Activated CD4-positive, CD25-positive, alpha-beta regulatory T cell treated with anti-CD3 and anti-CD28 coated beads, Interleukin-2, amount 50 U/mL, for 24 hours (primary cell): ENCODE results near the gene OPRM1.
"Not testable (repeated sequence)": the region's sequence is repeated elsewhere in the genome, so short reads cannot be mapped to it uniquely, and the experiment has no call there.

Source experiments
- ATAC-seq, 2 donors: fragments of 150-1000 bp; cut with Tn5 transposase; one replicate each; pipeline ENCODE4 v1.10.0; 2021; ENCODE audit warnings: mild to moderate bottlenecking in 1 of 2, moderate library complexity in 1 of 2

Gene OPRM1

DNA sequence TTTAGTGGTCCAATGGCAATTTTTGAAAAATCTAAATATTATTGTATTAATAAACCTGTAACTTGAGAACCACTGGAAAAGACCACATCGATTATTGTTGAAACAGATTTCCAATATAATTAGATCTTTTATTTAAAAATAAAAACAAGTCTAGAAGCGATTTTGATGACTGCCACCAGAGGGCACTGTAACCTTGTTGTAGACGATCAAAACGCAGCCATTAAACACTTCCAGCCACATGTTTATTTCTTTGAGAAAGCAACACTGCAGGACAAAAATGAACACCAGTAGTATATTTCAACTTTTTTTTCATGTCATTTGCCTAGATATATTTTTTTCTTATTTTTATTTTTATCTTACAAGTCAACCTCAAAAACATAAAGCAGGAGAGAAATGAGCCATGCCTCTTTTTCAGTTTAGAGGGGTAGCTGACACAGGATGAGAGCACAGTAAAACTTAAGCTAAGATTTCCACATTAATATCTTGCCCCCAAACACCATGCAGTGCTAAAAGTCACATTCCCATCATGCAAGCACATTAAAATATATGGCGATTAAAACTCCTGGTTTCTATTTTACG, 115.4 kb downstream of the OPRM1 start:
- no peak for ATAC-seq

DNA sequence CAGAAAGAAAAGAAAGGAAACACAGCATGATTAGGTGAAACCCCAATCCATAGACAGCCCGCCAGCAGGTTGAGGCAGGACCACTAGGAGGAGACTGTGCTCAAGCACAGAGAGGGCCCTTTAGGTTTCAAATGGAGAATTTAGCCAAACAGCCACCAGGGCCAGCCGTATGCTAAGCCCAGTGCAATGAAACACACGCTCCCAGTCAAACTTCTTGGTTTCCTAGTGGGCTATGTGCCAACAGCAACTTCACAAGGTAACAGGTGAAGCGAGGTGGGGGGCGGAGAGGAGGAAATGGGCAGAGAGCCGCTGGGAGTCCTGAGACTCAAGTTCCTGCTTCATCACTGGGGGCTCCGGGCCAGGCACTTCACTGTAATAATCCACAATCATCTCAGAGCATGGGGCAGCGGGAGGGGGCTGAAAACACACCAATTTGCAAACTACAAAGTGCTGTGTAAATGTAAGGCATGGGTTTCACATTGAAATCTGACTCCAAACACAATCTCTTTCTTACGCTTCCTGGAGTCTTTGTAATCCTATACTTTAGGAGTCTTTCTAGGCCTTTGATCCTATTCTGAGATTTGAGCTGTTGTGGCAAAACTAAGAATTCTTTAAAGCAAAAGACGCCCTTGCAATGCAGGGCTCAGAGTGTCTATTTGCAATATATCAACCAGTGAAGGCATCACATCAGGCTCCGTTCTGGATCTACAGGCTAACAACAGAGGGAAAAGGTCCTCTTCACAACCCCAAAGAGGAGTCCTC, 117.3 kb downstream of the OPRM1 start:
- ATAC-seq: peak; percentile 86 to 90

DNA sequence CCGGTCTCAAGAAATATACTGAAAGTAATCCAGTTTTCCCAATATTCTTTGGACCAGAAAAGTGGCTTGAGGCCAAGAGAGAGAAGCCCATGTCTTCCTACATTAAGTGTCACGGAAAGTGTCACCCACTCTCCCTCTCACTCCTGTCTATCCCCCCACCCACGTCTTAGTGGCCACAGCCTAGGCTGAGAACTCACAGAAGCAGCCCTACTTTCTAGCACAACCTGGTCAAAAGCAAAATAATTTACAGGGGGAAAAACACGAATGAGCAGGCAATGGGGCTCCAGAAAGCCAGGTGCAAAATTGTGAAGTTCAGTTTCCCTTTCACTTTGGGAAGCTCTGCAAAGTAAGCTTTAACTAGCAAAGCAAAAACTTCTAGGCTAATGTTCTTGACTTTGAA, 118.0 kb downstream of the OPRM1 start:
- peak; percentile 58 to 62 for ATAC-seq

DNA sequence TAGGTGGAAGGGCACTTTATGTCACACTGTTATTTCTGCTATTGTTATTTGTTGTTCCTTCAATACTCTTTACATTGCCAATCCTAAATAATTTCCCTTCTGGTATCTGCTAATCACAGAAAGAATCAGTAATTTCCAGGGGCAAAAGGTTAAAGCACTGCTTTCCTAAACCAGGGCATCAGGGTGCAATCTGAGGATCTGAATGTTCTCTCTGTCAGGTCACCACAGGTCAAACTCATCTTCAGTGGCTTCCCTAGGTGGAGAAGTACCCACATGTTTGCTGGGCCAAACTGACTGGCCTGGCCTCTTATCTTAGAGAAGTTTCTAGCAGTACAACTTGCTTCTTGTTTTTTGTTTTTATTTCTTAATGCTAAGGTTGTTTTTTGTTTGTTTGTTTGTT, 118.7 kb downstream of the OPRM1 start:
- ATAC-seq: no peak

DNA sequence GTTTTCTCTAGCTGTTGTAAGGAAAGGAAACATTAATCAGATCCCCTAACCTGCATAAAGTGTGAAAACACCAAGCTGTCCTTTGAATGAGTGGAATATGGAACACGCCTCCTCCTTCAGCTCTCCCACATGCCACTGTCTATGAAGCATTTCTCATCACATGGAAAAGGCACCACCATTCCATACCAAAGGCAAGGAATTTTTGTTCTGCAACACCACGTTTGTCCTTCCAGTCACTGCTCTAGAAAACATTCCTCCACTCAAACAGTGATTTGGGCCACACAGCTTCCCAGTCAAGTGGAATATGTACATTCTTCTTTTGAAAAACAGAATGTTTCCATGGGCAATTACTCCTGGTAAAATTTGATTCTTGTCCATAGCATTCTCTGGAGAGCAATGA, 120.1 kb downstream of the OPRM1 start:
- ATAC-seq: no peak

DNA sequence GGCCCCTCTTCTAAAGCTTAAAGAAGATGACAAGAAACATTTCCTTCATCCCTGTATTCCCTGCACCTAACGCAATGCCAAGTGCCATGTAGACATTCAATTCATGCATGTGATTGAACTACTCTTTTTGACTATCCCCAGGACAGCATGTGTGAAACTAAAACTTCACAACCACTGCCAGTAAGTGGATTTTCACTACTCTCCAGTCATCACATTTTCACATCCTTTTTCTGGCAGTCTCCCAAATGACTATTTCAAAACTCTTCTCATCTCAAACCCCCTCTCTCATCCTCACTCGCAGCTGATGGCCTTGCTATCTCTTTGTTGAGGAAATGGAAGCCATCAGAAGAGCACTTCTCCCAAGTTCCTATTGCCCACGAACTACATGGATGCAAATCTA, 122.6 kb downstream of the OPRM1 start:
- peak; percentile 26 to 36 for ATAC-seq

DNA sequence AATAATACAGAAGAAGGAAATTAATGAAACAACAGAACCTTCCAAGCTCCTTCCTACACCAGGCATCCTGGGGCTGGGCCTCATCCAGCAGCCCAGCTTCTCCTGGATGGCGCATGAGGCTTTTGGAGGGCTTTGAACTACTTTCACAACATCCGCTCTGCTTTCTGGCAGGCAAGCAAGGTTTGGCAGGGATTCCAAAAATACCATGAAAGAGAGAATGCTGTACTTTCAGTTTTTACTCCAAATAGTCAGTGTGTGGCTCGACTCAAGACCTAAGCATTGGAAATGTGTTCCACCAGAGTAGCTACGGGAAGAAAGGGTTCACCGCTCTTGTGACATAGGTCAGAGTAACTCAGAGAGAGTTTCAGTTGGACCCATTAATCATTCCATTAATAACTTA, 125.4 kb downstream of the OPRM1 start:
- no peak for ATAC-seq

DNA sequence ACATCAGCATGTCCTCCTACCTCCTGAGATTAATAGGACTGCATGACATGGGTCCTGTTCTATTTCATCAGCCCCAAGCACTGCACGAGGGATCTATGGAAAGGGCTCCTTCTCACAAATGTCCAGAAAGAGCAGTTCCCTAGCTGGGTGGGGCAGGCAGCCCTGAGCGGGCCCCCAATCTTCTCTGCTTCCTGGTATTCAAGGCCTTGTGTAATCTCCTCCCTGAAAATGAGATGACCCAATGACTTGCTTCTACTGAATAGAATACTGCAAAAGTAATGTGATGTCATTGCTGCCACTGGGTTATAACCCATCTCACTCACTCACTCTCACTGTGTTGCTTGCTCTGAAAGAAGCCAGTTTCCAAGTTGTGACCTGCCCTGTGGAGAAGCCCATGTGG, 126.4 kb downstream of the OPRM1 start:
- ATAC-seq: peak in 1 of 2 donors; percentile 41

DNA sequence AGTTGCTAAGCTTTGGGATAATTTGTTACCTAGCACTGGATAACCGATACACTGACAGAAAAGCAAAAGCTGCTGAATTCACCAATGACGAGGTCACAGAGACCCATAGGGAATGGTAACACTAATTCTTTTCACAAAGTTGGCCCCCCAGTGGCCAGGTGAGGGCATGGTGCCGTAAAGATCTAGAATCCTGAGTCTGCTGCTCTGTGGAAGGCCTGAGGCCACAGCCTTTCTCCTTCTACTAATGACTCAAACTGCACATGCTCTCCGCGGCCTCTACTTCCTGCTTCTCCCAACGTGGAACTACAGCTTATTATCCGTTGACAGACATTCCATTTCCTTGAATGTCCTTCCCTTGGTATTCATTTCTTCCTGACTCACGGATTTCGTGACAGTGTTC, 127.1 kb downstream of the OPRM1 start:
- ATAC-seq: no peak

DNA sequence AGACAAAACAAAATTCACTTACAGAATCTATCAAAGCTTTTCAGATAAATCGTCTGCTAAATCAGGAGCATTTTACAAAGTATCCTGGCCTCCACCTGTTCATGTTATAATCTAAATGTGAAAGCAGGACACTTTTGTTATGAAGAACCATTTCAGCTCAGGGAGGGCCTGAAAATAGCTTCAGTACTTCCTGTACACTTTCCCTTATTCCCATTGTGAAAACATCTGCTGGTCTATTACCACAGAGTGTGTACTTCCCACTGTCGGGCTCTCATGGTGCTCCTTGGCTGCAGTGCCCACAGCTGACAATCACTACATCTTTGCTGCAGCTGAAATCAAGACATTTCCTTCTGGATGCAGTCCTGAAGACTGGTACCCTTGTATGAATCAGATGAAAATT, 128.1 kb downstream of the OPRM1 start:
- no peak for ATAC-seq

DNA sequence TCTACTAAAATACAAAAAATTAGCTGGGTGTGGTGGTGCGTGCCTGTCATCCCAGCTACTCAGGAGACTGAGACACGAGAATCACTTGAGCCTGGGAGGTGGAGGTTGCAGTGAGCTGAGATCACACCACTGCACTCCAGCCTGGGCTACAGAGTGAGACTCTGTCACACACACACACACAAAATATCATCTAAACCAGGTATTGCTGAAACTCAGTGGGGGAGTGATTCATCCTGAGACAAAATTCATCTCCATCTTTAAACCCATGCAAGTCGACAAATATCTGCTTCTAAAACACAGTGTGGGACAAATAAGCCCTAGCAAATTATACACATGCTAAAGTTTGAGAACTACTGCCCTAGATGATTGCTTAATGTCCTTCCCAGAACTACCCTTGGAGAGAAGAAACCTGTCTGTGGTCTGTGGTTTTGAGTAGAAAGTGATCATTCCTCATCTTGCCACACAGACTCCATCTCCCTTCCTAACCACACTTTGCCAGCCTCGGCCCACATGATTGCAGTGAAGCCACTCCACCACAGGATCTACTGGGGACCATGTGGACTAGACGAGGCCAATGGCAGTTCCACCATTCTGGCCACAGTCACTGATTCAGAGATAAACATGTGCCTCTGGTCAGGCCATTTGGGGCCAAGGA, 130.3 kb downstream of the OPRM1 start:
- peak; percentile 76 for ATAC-seq

DNA sequence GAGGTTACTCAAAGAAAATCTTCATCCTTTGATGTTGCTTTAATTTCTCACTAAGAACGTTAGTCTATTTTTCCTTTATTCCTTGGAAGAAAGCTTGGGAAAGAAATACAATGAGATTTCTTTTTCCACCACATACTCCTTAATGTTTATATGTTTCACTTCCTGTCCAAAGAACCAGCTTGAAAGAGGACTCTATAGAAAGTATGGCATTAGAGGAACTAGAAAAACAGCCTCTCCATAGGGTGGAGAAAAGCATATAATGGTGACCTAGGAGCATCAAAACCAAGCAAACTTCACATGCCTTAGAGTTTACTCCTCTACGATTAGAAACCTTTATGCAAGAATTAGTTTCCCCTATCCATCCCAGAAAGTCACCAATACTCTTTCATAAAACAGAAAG, 131.1 kb downstream of the OPRM1 start:
- ATAC-seq: no peak

DNA sequence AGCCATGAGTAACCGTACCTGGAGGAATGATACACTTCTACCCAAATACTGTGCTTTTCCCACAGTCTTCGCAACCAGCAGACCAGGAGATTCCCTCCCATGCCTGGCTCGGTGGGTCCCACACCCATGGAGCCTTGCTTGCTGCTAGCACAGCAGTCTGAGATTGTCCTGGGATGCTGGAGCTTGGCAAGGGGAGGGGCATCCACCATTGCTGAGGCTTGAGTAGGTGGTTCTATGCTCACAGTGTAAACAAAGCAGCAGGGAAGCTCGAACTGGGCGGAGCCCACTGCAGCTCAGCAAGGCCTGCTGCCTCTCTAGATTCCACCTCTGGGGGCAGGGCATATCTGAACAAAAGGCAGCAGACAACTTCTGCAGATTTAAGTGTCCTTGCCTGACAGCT, 133.4 kb downstream of the OPRM1 start:
- not testable (repeated sequence) for ATAC-seq

DNA sequence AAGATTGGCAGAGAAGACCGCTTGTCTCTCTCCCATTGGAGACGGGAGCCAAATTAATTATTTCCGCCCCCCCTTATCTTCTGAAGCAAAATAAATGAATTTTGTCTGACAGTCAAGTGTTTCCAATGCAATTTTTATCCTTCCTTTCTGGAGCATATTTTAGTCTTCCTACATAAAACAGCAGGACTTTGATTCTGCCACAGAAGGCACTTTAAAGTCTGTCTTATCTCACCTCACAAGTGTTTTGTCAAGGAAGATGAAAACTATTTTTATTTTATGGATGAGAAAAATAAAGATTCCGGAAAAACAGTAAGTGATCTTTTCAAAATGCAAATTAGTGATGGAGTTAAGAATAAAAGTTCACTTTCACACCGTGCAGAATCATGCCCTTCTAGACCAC, 140.4 kb downstream of the OPRM1 start:
- ATAC-seq: no peak

DNA sequence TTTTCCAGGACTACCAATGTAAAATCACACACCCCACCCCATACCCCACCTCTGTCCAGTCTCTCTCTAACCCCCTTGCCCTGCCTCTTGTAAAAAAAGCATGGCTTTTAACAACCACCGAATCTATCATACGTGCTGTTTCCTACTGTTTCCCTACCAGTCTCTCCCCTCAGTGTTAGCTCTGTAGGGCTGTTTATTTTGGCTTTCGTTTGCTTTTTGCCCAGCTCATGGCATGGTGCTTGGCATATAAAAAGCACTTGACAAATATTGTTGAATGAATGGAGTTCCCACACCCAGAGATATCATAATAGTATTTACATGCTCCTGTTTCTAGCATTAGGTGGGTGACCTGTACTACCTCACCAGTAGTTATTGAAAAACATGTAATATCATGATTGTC, 148.2 kb downstream of the OPRM1 start:
- no peak for ATAC-seq

DNA sequence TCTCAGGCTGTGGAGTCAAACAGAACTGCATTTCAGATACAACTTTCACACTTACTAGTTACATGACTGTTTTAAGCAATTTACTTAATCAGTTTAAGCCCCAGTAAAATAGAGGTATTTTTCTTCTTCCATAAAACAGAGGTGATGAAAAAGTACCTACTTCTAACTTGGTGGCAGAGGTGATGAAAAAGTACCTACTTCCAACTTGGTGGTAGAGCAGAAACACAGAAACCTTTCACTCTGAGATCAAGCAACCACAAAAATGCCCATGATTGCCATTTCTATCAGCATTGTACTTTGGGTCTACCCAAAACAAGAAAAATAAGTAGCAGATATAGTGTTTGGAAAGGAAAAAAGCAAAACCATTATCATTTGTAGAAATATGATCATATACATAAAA, 148.7 kb downstream of the OPRM1 start:
- peak in 1 of 2 donors; percentile 33 for ATAC-seq

DNA sequence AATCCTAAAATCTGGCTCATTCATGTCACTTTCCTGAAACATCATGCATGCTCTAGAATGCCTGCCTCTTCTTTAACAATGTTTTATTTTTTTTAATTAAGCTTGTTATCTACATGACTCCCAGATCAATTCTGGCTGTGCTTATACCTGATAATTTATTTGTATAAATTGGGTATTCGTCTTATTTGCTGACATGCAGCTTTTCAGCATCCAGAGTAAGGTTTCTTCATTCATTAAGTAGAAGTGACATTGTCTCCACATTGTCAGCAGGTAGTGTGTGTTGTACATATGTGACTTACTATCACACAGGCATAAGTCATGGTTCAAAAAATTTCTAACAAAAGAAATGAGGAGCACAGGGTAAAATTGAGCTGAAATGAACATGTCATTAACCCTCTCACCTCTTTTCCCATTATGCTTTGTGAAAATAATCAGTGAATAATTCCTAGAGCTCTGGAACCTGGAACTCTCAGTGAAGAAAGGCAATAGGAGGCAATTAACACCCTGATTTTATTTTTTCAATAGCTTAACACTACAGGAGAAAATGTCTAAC, 157.4 kb downstream of the OPRM1 start:
- no peak for ATAC-seq

DNA sequence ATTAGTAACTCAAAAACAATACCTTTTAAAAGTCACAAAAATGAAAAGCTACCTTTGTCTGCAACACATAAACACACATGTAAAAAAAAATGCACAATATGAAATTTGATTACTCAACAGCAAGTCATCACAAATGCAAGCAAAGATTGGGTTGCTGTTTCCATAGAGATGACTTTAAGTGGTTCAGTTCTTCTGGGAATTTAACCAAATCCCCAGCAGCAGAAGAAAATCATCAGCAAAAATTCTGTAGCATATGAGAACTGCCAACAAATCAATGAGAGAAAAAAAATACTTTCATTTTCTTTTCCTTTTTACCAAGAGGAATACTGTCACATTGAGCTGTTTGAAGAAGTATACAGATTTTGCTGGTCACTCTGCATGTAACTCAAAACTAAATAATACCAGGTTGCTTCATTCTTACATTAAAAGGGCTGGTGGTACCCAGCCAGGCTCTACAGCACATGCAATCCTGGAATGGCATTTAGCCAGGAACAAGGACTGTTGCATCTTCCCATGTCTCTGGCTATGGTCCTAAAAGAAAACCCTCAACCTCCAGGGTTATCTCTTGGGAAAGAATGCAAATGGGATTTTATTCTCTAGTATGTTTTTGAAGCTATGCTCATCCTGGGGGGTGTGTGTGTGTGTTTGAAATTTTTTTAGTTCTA, 158.3 kb downstream of the OPRM1 start:
- ATAC-seq: peak; percentile 68 to 74

DNA sequence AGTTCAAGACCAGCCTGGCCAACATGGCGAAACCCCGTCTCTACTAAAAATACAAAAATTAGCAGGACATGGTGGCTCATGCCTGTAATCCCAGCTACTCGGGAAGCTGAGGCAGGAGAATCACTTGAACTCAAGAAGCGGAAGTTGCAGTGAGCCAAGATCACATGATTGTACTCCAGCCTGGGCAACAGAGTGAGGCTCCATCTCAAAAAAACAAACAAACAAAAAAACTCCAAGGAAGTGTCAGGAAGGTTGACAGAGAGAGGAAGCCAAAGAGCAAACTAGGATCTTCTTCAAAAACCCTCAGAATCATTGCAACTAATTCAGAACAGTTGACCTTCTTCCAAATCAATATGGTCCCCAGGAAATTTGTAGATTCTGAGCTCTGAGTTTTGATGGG, 162.6 kb downstream of the OPRM1 start:
- ATAC-seq: not testable (repeated sequence)

DNA sequence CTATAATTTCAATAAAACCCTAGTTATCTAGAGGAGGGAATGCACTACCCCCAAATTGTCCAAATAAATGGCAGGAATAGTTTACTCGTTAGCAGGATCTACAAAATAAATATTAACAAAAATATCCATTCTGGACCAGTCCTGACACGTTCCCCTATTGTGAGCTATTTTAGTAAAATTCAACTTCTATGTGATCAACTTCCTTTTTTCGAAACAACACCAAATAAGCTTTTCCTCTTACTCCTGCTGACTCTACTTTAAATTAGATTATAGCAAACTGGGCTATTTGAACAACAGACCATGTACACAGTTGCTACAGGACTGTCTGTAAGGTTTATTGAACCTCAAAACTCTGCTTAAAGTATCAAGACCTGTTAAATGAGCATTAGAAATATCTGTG, 163.3 kb downstream of the OPRM1 start:
- no peak for ATAC-seq

DNA sequence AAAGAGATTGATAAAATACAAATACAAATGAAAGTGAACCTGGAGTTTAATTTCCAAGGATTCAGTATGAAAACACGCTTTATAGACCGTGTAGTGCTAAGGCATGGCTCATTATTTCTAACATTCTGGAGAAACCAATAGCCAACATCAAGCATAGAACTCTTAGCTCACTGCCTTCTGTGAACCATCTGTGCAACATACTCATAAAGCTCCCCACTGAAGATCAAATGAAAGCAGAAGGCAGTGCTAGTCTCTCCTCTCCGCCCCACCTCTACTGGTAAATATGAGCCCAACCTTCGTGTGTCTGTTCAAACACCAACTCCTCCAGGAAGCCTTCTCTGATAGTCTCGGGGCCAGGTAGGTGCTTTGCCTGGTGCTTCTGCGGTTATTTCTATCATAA, 163.9 kb downstream of the OPRM1 start:
- ATAC-seq: no peak

DNA sequence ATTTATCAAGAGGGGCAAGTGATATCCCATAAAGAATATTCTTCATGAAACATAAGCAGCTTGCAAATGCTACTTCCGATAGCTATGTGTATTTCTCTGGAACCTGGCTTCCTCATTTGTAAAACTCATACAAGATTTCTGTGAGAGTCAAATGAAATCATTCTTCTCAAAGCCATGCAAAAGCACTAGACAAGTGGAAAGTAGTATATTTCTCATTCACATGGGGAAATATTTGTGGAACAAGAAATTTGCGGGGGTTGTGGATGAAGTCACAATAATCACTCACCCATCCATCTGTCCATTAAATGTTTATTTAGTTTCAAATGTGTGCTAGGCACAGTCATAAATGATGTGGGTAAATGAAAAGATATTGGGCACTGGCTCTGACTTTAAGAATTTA, 167.1 kb downstream of the OPRM1 start:
- no peak for ATAC-seq

DNA sequence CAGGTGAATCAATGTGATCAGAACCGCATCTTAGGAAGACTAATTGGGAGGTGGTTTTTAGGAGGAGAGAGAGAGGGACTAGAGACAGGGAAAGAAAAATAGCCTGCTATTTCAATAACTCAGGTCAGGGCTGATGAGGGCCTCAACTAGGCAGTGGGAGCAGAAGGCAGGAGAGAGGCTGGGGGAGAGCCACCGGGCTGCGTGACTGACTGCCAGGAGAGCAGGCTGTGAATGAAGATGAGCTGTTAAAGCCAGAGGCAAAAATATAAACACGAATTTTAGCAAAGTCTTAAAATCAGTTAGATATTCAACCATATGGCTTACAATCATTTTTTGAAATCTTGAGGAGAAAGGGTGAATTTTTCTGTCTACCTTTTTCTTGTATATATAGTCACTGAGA, 168.0 kb downstream of the OPRM1 start:
- ATAC-seq: no peak
